Breast epithelium (tissue), 3 donors: ENCODE measurements around the gene OCRL.

Experiments
- CTCF ChIP-seq, 3 donors: fragments of 450-650 bp; IDR thresholded peaks; one replicate each; pipeline ENCODE4 v1.5.1; 2016 to 2017; ENCODE audit warnings: antibody characterized with exemption in 3 of 3, mild to moderate bottlenecking in 3 of 3, moderate library complexity in 3 of 3
- POLR2A ChIP-seq: fragments of 450-650 bp; IDR thresholded peaks from one replicate; pipeline ENCODE4 v1.6.1; 2016; ENCODE audit warnings: antibody characterized with exemption, mild to moderate bottlenecking, moderate library complexity
- POLR2AphosphoS5 ChIP-seq, 3 donors: sonication (generic); formaldehyde crosslinking; IDR thresholded peaks; one replicate each; pipeline ENCODE4 v1.6.1; 2017; ENCODE audit warnings: antibody characterized with exemption in 3 of 3

GRCh38 chrX:129497146-129497843 is 42.8 kb upstream of the OCRL start:
- TF ChIP-seq CTCF (IDR thresholded peaks at IDR 0.05) = no peak
- no peak for TF ChIP-seq POLR2AphosphoS5 (IDR thresholded peaks at IDR 0.05)
- TF ChIP-seq POLR2A = no peak
